HepG2 (cell line): ENCODE results near the gene VAV2. TPM values are rescaled to one million over a fixed set of nuclear protein-coding genes. Genes with fewer than 3 reads are reported as not detected.

Experiments
- ATAC-seq: fragments of 200-7000 bp; cut with Tn5 transposase; 3 replicates; pipeline ENCODE4 v1.9.1; 2020; ENCODE audit warnings: mild to moderate bottlenecking, moderate library complexity
- BruUV-seq: library from RNA; stranded (reverse); fragments of 400-500 nt; replicated peaks from 2 replicates; lab custom pipeline; 2021; lab: Mats Ljungman, UMichigan
- CTCF ChIA-PET: fragments of 300-600 bp; formaldehyde crosslinking; extraction: SDS; loops from one replicate; lab custom pipeline; 2021; ENCODE audit warnings: low total read pairs, inconsistent platforms, low intra/inter-chr PET ratio; lab: Yijun Ruan, JAX
- POLR2A ChIA-PET: fragments of 350-600 bp; sonication (Branson Sonifier 250); formaldehyde crosslinking; loops from one replicate; lab custom pipeline; 2020; ENCODE audit warnings: antibody characterized with exemption, inconsistent platforms; lab: Yijun Ruan, JAX
- DNase-seq: peaks from one replicate; pipeline ENCODE4 v3.0.0-alpha.2; 2015; ENCODE audit warnings: low spot score
- FAIRE-seq: peaks from 3 replicates; lab custom pipeline; 2011; peaks lifted over from hg19 to GRCh38; lab: Jason Lieb, UNC
- H2AFZ ChIP-seq: one replicate; pipeline ENCODE4 v1.6.1; 2011; ENCODE audit warnings: low read length, inconsistent platforms
- H3K27ac ChIP-seq: fragments of 300-600 bp; 3 replicates; pipeline ENCODE4 v1.8.0; 2011; ENCODE audit warnings: mixed run types, mild to moderate bottlenecking, mixed read lengths, low read length, inconsistent platforms; ENCODE audit not compliant: insufficient read depth; ENCODE audit errors: extremely low read length
- H3K27me3 ChIP-seq, 2 experiments: fragments of 200-600 bp in 1 of 2; 2 replicates in 1 of 2; 3 replicates in 1 of 2; pipeline versions ENCODE4 v1.6.0 to v1.8.0; 2011; ENCODE audit warnings: low read length in 2 of 2, mild to moderate bottlenecking in 2 of 2, moderate library complexity in 2 of 2, inconsistent platforms in 1 of 2; ENCODE audit not compliant: insufficient read depth in 2 of 2, control insufficient read depth in 1 of 2
- H3K36me3 ChIP-seq, 2 experiments: fragments of 200-600 bp in 1 of 2; replicated peaks in 1 of 2; 2 replicates in 1 of 2; 3 replicates in 1 of 2; pipeline versions ENCODE4 v1.5.1 to v1.8.0; 2011; ENCODE audit warnings: low read length in 2 of 2, inconsistent platforms in 1 of 2; ENCODE audit not compliant: insufficient read depth in 2 of 2, control insufficient read depth in 1 of 2
- H3K4me1 ChIP-seq: 2 replicates; pipeline ENCODE4 v1.5.1; 2012; ENCODE audit warnings: low read length, inconsistent platforms; ENCODE audit not compliant: insufficient read depth
- H3K4me2 ChIP-seq: 2 replicates; pipeline ENCODE4 v1.6.0; 2011; ENCODE audit warnings: low read depth, low read length, inconsistent platforms
- H3K4me3 ChIP-seq, 3 experiments: fragments of 200-600 bp in 1 of 3; sonication (generic), shearing (Covaris generic) in 1 of 3; replicated peaks in 1 of 3; 2 replicates each; pipeline ENCODE4 v1.5.1; 2011 to 2016; ENCODE audit warnings: low read length in 3 of 3, inconsistent platforms in 2 of 3, low read depth in 2 of 3, mild to moderate bottlenecking in 2 of 3, control low read depth in 1 of 3, mixed read lengths in 1 of 3; ENCODE audit not compliant: insufficient read depth in 1 of 3
- H3K79me2 ChIP-seq: one replicate; pipeline ENCODE4 v1.6.1; 2011; ENCODE audit warnings: low read length, inconsistent platforms; ENCODE audit not compliant: insufficient read depth
- H3K9ac ChIP-seq: 2 replicates; pipeline ENCODE4 v1.6.0; 2011; ENCODE audit warnings: mild to moderate bottlenecking, low read depth, low read length, inconsistent platforms; ENCODE audit not compliant: insufficient read depth
- H3K9me3 ChIP-seq: 2 replicates; pipeline ENCODE4 v1.5.1; 2012; ENCODE audit warnings: mild to moderate bottlenecking, low read length
- H4K20me1 ChIP-seq: 2 replicates; pipeline ENCODE4 v1.6.0; 2011; ENCODE audit warnings: inconsistent platforms, mild to moderate bottlenecking, low read length, moderate library complexity; ENCODE audit not compliant: insufficient read depth
- KDM2A ChIP-seq: sonication (generic); formaldehyde crosslinking; IDR thresholded peaks from 2 replicates; pipeline ENCODE4 v1.4.0; 2020; ENCODE audit warnings: low read depth, missing genetic modification reagents, borderline replicate concordance
- MTA3 ChIP-seq: sonication (generic); formaldehyde crosslinking; IDR thresholded peaks from 2 replicates; pipeline ENCODE4 v1.4.0; 2020; ENCODE audit warnings: missing genetic modification reagents
- PRMT3 ChIP-seq: sonication (generic); formaldehyde crosslinking; IDR thresholded peaks from 2 replicates; pipeline ENCODE4 v1.8.1; 2022; ENCODE audit warnings: low read depth, mild to moderate bottlenecking, moderate library complexity, missing genetic modification reagents, borderline replicate concordance
- ZNF441 ChIP-seq: sonication (generic); formaldehyde crosslinking; IDR thresholded peaks from 2 replicates; pipeline ENCODE4 v1.7.0; 2021; ENCODE audit warnings: missing genetic modification reagents, borderline replicate concordance
- ZSCAN12 ChIP-seq: sonication (generic); formaldehyde crosslinking; IDR thresholded peaks from 2 replicates; pipeline ENCODE4 v1.9.0; 2021; ENCODE audit warnings: mild to moderate bottlenecking, missing genetic modification reagents
- WGBS: methylation state at CpG from one replicate; pipeline ENCODE4 v1.1.6; 2017; ENCODE audit warnings: low lambda C conversion rate; 5-methylcytosine and 5-hydroxymethylcytosine counted together
- in situ Hi-C: cut with HindIII; loops from 2 replicates; pipeline ENCODE4 v1.10.0; 2017; ENCODE audit warnings: low pct_unique_long_range_greater_than_20kb; ENCODE audit not compliant: extremely low pct_ligation_motif_present
- intact Hi-C: fragments of 100-400 bp; cut with micrococcal nuclease; formaldehyde crosslinking; loops from one replicate; pipeline ENCODE4 v1.10.0; 2022; ENCODE audit not compliant: unreplicated experiment
- polyA plus RNA-seq, 8 experiments: library from polyadenylated mRNA; depleted of rRNA in 3 of 8; stranded (reverse) in 7 of 8; unstranded in 1 of 8; fragments of >200 nt; fragmentation: Illumina TruSeq in 4 of 8; extraction: Trizol in 4 of 8; gene quantifications; 2 replicates each; pipeline versions ENCODE4 v1.2.1 to v1.2.3, GENCODE V29; 2011 to 2016; ENCODE audit warnings: low read depth in 4 of 8, missing spikeins in 1 of 8, mixed read lengths in 1 of 8; ENCODE audit not compliant: insufficient read depth in 1 of 8
- total RNA-seq, 5 experiments: library from RNA; depleted of rRNA; stranded (reverse); fragments of >200 nt; fragmentation: Illumina TruSeq; extraction: Trizol; gene quantifications; 2 replicates each; pipeline ENCODE4 v1.2.3, GENCODE V29; 2016; ENCODE audit warnings: low read depth in 1 of 5
- TF ChIP-seq, protein P1 (sequence below): sonication (generic); formaldehyde crosslinking; conservative IDR thresholded peaks from 2 replicates; pipeline ENCODE4 v1.8.0; 2022; ENCODE audit warnings: low read depth, missing genetic modification reagents
- TF ChIP-seq, protein P2 (sequence below): sonication (generic); formaldehyde crosslinking; IDR thresholded peaks from 2 replicates; pipeline ENCODE4 v1.4.0; 2020; ENCODE audit warnings: mild to moderate bottlenecking, missing genetic modification reagents
- TF ChIP-seq, protein P3 (sequence below): sonication (generic); formaldehyde crosslinking; IDR thresholded peaks from 2 replicates; pipeline ENCODE4 v1.8.1; 2023; ENCODE audit warnings: missing genetic modification reagents, inconsistent platforms, borderline replicate concordance

VAV2 gene
- total and polyA plus RNA-seq, 2 of the 13 experiments (the other 11 are each of a cell fraction or from before 2014, with no cell fraction given), result 22.5 to 22.9 TPM

DNA sequence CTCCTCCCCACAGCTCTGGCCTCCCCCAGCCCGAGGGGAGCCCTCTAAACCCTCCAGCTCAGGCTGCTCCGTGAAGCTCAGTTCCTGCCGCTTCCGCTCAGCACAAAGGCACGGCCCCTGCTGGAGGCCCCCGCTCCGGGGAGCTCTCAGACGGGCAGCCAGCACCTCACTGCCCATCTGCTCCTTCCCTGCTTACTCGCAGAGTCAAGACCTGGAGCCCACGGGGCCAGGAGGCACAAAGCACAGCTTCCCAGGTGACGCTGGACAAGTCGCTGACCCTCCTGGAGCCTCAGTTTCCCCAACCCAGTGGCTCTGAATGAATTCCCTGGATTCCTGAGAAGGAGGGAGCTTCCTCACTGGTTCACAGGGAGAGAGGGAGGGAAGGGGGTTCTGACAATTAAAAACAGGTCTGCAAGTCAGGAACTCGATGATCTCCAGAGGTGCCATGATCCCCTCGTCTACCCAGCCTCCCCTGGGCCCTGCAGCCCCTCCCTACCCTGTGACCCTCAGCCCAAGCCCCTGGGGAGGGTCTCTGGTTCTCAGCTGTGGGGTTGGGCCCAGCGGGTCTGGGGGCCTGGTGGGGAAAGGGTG is 36.2 kb downstream of the VAV2 start:
- H4K20me1 ChIP-seq, result peaks cover 38% of the 10 kb centered on the region
- ATAC-seq (no peak), FAIRE-seq (no peak), DNase-seq (no peak)
- ChIA-PET CTCF (no interaction called here), POLR2A (no interaction called here)
- no peak overlapping the region for H2AFZ ChIP-seq
- in situ Hi-C loops, result no loop called here
- H3K9me3 ChIP-seq, result no peaks in the 10 kb centered on the region
- peaks cover 4 to 13% of the 10 kb centered on the region in 2 experiments; a peak in 3 of 5 replicates for H3K36me3 ChIP-seq
- intact Hi-C loops, result no loop called here
- no peak overlapping the region for H3K4me2 ChIP-seq
- H3K9ac ChIP-seq, result no peak overlapping the region
- H3K4me1 ChIP-seq, result peaks cover 14% of the 10 kb centered on the region
- BruUV-seq, result no TSS peak
- H3K79me2 ChIP-seq, result peaks cover 76% of the 10 kb centered on the region
- 92% methylated on average over 15 of the region's 15 CpGs for WGBS
- H3K27me3 ChIP-seq, result no peaks in the 10 kb centered on the region
- TF ChIP-seq KDM2A (CRISPR knock-in tag) (no peak), ZSCAN12 (CRISPR knock-in tag) (no peak), PRMT3 (CRISPR knock-in tag) (no peak), MTA3 (CRISPR knock-in tag) (no peak), ZNF441 (CRISPR knock-in tag) (no peak)
- TF ChIP-seq, protein P1, sequence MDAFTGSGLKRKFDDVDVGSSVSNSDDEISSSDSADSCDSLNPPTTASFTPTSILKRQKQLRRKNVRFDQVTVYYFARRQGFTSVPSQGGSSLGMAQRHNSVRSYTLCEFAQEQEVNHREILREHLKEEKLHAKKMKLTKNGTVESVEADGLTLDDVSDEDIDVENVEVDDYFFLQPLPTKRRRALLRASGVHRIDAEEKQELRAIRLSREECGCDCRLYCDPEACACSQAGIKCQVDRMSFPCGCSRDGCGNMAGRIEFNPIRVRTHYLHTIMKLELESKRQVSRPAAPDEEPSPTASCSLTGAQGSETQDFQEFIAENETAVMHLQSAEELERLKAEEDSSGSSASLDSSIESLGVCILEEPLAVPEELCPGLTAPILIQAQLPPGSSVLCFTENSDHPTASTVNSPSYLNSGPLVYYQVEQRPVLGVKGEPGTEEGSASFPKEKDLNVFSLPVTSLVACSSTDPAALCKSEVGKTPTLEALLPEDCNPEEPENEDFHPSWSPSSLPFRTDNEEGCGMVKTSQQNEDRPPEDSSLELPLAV (CRISPR knock-in tag), result no peak
- TF ChIP-seq, protein P2, sequence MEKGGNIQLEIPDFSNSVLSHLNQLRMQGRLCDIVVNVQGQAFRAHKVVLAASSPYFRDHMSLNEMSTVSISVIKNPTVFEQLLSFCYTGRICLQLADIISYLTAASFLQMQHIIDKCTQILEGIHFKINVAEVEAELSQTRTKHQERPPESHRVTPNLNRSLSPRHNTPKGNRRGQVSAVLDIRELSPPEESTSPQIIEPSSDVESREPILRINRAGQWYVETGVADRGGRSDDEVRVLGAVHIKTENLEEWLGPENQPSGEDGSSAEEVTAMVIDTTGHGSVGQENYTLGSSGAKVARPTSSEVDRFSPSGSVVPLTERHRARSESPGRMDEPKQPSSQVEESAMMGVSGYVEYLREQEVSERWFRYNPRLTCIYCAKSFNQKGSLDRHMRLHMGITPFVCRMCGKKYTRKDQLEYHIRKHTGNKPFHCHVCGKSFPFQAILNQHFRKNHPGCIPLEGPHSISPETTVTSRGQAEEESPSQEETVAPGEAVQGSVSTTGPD (CRISPR knock-in tag), result no peak
- TF ChIP-seq, protein P3, sequence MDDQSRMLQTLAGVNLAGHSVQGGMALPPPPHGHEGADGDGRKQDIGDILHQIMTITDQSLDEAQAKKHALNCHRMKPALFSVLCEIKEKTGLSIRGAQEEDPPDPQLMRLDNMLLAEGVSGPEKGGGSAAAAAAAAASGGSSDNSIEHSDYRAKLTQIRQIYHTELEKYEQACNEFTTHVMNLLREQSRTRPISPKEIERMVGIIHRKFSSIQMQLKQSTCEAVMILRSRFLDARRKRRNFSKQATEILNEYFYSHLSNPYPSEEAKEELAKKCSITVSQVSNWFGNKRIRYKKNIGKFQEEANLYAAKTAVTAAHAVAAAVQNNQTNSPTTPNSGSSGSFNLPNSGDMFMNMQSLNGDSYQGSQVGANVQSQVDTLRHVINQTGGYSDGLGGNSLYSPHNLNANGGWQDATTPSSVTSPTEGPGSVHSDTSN, result no peak
- H3K4me3 ChIP-seq, result no peak overlapping the region
- H3K27ac ChIP-seq, result no peak overlapping the region
